Measurements from ENCODE around the gene TTC29.

Gene TTC29

GRCh38 chr4:146846882-146847281, 98.8 kb downstream of the TTC29 start:
- DNase-seq (ENCODE audit: low spot score), result no peak
- in situ Hi-C loops (cut with MboI; ENCODE audit: low sequenced_read_pairs, unreplicated experiment), result no loop called here
- TF ChIP-seq, protein P1, sequence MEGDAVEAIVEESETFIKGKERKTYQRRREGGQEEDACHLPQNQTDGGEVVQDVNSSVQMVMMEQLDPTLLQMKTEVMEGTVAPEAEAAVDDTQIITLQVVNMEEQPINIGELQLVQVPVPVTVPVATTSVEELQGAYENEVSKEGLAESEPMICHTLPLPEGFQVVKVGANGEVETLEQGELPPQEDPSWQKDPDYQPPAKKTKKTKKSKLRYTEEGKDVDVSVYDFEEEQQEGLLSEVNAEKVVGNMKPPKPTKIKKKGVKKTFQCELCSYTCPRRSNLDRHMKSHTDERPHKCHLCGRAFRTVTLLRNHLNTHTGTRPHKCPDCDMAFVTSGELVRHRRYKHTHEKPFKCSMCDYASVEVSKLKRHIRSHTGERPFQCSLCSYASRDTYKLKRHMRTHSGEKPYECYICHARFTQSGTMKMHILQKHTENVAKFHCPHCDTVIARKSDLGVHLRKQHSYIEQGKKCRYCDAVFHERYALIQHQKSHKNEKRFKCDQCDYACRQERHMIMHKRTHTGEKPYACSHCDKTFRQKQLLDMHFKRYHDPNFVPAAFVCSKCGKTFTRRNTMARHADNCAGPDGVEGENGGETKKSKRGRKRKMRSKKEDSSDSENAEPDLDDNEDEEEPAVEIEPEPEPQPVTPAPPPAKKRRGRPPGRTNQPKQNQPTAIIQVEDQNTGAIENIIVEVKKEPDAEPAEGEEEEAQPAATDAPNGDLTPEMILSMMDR (IDR thresholded peaks at IDR 0.05; ENCODE audit: borderline replicate concordance, control extremely low read depth, extremely low read depth, insufficient read depth, missing control alignments), result no peak

- TF ChIP-seq, protein P1 (IDR thresholded peaks at IDR 0.05; ENCODE audit: borderline replicate concordance, control extremely low read depth, extremely low read depth, insufficient read depth, missing control alignments), result no peak
- in situ Hi-C loops (cut with MboI; ENCODE audit: low sequenced_read_pairs, unreplicated experiment), result no loop called here
- DNase-seq (ENCODE audit: low spot score), result no peak
Observed at GRCh38 chr4:146844761-146845160, 100.9 kb downstream of the TTC29 start.

DNA sequence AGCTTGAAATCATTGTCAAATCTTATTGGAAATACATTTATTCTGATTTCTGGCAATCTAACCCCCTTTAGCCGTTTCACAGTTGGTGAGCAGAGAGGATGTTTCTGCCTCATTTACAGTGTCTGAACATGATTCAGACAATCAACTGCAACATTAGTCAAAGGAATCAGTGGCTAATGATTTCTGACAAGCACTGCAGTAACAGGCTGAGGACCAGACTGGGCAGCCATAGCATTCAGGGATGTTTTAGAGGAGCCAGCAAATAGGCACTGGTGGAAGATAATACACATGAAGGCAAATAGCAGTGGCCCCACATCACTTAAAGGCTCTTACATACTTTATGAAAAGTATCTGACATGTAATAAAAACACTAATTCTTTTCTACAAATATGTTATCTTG, 102.8 kb downstream of the TTC29 start:
- in situ Hi-C loops (cut with MboI; ENCODE audit: low sequenced_read_pairs, unreplicated experiment), result no loop called here
- TF ChIP-seq, protein P1 (IDR thresholded peaks at IDR 0.05; ENCODE audit: borderline replicate concordance, control extremely low read depth, extremely low read depth, insufficient read depth, missing control alignments), result no peak
- DNase-seq (ENCODE audit: low spot score), result no peak

DNA sequence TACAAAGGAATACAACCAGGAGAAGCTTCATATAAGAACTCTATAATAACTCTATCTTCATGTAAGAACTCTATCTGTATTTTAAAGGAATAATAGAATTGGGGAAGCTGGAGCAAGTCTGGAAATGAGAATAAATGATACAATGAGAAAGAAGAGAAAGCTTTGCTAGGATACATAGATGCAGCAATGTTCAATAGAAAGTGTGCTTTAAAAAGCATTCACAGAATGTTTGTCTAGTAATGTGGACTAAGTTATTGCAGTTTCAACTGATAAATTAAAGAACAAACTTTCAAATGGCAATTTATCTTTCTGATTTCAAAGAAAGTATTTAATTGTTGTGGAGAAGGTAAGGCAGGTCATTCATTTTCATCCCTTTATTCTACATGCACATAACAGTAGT, 104.9 kb downstream of the TTC29 start:
- in situ Hi-C loops (cut with MboI; ENCODE audit: low sequenced_read_pairs, unreplicated experiment), result no loop called here
- DNase-seq (ENCODE audit: low spot score), result no peak
- TF ChIP-seq, protein P1 (IDR thresholded peaks at IDR 0.05; ENCODE audit: borderline replicate concordance, control extremely low read depth, extremely low read depth, insufficient read depth, missing control alignments), result no peak

DNA sequence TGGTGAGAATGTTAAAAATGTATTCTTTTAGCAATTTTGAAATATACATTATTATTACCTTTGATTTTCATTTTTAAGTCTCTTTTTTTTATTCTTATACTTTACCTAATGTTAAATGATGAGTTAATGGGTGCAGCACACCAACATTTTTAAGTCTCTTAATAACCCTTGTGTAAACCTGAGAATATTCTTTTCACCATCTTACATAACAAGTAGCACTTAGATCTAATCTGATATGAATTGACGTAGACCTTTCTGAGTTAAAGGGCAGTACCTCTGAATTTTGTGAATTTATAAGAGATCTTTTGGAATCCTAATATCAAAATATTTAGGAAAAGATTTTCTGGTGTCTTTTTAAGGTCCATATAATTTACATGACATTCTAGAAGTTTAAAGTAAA, 110.6 kb downstream of the TTC29 start:
- DNase-seq (ENCODE audit: low spot score), result no peak
- in situ Hi-C loops (cut with MboI; ENCODE audit: low sequenced_read_pairs, unreplicated experiment), result no loop called here

DNA sequence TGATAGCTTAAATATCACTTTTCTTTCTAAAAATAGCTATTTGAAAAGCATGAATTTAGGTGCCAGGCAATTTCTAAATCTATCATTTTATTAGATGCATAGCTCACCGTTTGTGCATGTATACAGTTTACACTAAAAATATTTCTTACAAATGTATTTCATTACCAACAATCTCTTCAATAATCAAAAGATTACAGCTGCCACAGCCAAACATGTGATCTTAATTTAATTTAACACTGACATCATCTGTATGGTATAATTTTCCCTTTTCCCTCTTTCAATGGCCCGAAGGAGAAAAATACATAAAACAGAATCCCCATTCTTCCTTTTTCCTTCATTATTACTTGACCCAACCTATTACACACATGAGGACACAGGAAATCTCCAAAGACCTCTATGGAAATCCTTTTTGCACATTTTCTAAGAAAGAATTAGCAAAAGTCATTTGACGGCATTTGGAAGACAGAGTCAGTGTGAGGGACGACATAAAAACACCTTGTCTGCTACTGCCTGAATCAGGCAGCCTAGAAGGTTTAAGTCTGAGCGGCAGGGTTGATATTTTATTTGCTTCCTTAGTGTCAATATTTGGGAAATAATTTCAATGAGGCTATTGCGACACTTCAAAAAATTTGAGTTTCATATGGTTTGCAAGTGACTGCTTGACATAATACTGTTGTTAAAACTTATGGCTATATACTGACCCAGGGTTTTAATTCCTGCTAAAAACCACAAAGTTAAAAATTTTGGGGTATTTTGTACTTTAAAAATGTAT, 111.2 kb downstream of the TTC29 start:
- DNase-seq (ENCODE audit: low spot score), result no peak
- TF ChIP-seq, protein P1 (IDR thresholded peaks at IDR 0.05; ENCODE audit: borderline replicate concordance, control extremely low read depth, extremely low read depth, insufficient read depth, missing control alignments), result no peak
- in situ Hi-C loops (cut with MboI; ENCODE audit: low sequenced_read_pairs, unreplicated experiment), result no loop called here

More for the DNA sequence above, 110.6 kb downstream of the TTC29 start:
- TF ChIP-seq, protein P1 (IDR thresholded peaks at IDR 0.05; ENCODE audit: borderline replicate concordance, control extremely low read depth, extremely low read depth, insufficient read depth, missing control alignments), result no peak
